ENCODE measurements around the gene VWA8. TPM values are rescaled to one million over a fixed set of nuclear protein-coding genes. Genes with fewer than 3 reads are reported as not detected.

The VWA8 gene
- total RNA-seq, 2 experiments from 2014 or later, result 14.9 to 17.4 TPM

GRCh38 chr13:41597348-41598041, 363.4 kb downstream of the VWA8 start:
- CTCF ChIA-PET, result no interaction called here
- H3K4me1 Mint-ChIP-seq, result peaks cover 7% of the 10 kb centered on the region
- peaks cover 9% of the 10 kb centered on the region for H3K36me3 Mint-ChIP-seq
- H3K27ac Mint-ChIP-seq, result no peak overlapping the region
- H3K9me3 Mint-ChIP-seq (ENCODE audit: low read depth), result no peaks in the 10 kb centered on the region
- DNase-seq, result no peak
- H3K4me3 Mint-ChIP-seq, result no peak overlapping the region
- no peaks in the 10 kb centered on the region for H3K27me3 Mint-ChIP-seq
- ATAC-seq, result no peak

- no peak overlapping the region for H3K27ac Mint-ChIP-seq
Observed at GRCh38 chr13:41596190-41596589, 364.7 kb downstream of the VWA8 start.

GRCh38 chr13:41595298-41595697, 365.6 kb downstream of the VWA8 start:
- peaks cover 8% of the 10 kb centered on the region for H3K4me1 Mint-ChIP-seq
- H3K9me3 Mint-ChIP-seq (ENCODE audit: low read depth), result no peaks in the 10 kb centered on the region
- DNase-seq (no peak), ATAC-seq (no peak)
- H3K27me3 Mint-ChIP-seq, result no peaks in the 10 kb centered on the region
- no peak overlapping the region for H3K4me3 Mint-ChIP-seq
- CTCF ChIA-PET, result no interaction called here
- no peak overlapping the region for H3K27ac Mint-ChIP-seq
- peaks cover 8% of the 10 kb centered on the region for H3K36me3 Mint-ChIP-seq

More at GRCh38 chr13:41596190-41596589, 364.7 kb downstream of the VWA8 start:
- H3K4me1 Mint-ChIP-seq, result peaks cover 7% of the 10 kb centered on the region
- no peak overlapping the region for H3K4me3 Mint-ChIP-seq
- no peaks in the 10 kb centered on the region for H3K27me3 Mint-ChIP-seq
- peaks cover 8% of the 10 kb centered on the region for H3K36me3 Mint-ChIP-seq
- CTCF ChIA-PET, result interaction anchor here (0.9 kb wide), 1 partner anchor 138 kb away, joined by 3 read pairs; no protein-coding TSS in a partner anchor
- H3K9me3 Mint-ChIP-seq (ENCODE audit: low read depth), result no peaks in the 10 kb centered on the region
- ATAC-seq (no peak), DNase-seq (no peak)

- no peak for DNase-seq
- peaks cover 19% of the 10 kb centered on the region for H3K36me3 Mint-ChIP-seq
Observed at GRCh38 chr13:41590643-41591042, 370.3 kb downstream of the VWA8 start.

GRCh38 chr13:41590122-41590521, 370.8 kb downstream of the VWA8 start:
- Mint-ChIP-seq H3K27me3 (no peaks in the 10 kb centered on the region), H3K4me1 (peaks cover 11% of the 10 kb centered on the region), H3K9me3 (ENCODE audit: low read depth) (no peaks in the 10 kb centered on the region), H3K4me3 (no peak overlapping the region), H3K36me3 (peaks cover 19% of the 10 kb centered on the region), H3K27ac (no peak overlapping the region)
- ATAC-seq, result no peak
- CTCF ChIA-PET, result no interaction called here
- no peak for DNase-seq

More at GRCh38 chr13:41590643-41591042, 370.3 kb downstream of the VWA8 start:
- Mint-ChIP-seq H3K27ac (no peak overlapping the region), H3K4me1 (peaks cover 11% of the 10 kb centered on the region), H3K27me3 (no peaks in the 10 kb centered on the region), H3K9me3 (ENCODE audit: low read depth) (no peaks in the 10 kb centered on the region), H3K4me3 (no peak overlapping the region)
- CTCF ChIA-PET, result no interaction called here
- no peak for ATAC-seq

GRCh38 chr13:41589434-41589833, 371.5 kb downstream of the VWA8 start:
- CTCF ChIA-PET, result interaction anchor here (1.0 to 1.7 kb wide), 2 partner anchors 130 to 326 kb away, joined by 3 read pairs; partner anchors contain the start of gene MTRF1
- Mint-ChIP-seq H3K4me1 (peaks cover 11% of the 10 kb centered on the region), H3K27ac (no peak overlapping the region)

GRCh38 chr13:41588899-41589298, 372.0 kb downstream of the VWA8 start:
- Mint-ChIP-seq H3K36me3 (peaks cover 21% of the 10 kb centered on the region), H3K27me3 (no peaks in the 10 kb centered on the region), H3K4me3 (no peak overlapping the region), H3K4me1 (peaks cover 11% of the 10 kb centered on the region), H3K9me3 (ENCODE audit: low read depth) (no peaks in the 10 kb centered on the region), H3K27ac (peak overlapping the region; percentile 11)
- CTCF ChIA-PET, result interaction anchor here (1.0 to 1.7 kb wide), 2 partner anchors 130 to 326 kb away, joined by 3 read pairs; partner anchors contain the start of gene MTRF1
- DNase-seq, result peak; percentile 45
- ATAC-seq, result peak; percentile 23

More at GRCh38 chr13:41589434-41589833, 371.5 kb downstream of the VWA8 start:
- no peak for ATAC-seq
- Mint-ChIP-seq H3K36me3 (peaks cover 21% of the 10 kb centered on the region), H3K4me3 (no peak overlapping the region), H3K27me3 (no peaks in the 10 kb centered on the region), H3K9me3 (ENCODE audit: low read depth) (no peaks in the 10 kb centered on the region)
- DNase-seq, result no peak

- H3K9me3 Mint-ChIP-seq (ENCODE audit: low read depth), result no peaks in the 10 kb centered on the region
- no peak overlapping the region for H3K27ac Mint-ChIP-seq
- H3K4me1 Mint-ChIP-seq, result peaks cover 11% of the 10 kb centered on the region
- no peaks in the 10 kb centered on the region for H3K27me3 Mint-ChIP-seq
- DNase-seq (no peak), ATAC-seq (no peak)
- CTCF ChIA-PET, result interaction anchor here (0.7 to 1.7 kb wide), 3 partner anchors 129 to 614 kb away, joined by 3 read pairs; partner anchors contain the start of gene MTRF1
- no peak overlapping the region for H3K4me3 Mint-ChIP-seq
- H3K36me3 Mint-ChIP-seq, result peaks cover 21% of the 10 kb centered on the region
Observed at GRCh38 chr13:41588448-41588847, 372.5 kb downstream of the VWA8 start.

- peaks cover 24% of the 10 kb centered on the region for H3K36me3 Mint-ChIP-seq
- H3K27ac Mint-ChIP-seq, result no peak overlapping the region
- H3K27me3 Mint-ChIP-seq, result no peaks in the 10 kb centered on the region
- H3K9me3 Mint-ChIP-seq (ENCODE audit: low read depth), result no peaks in the 10 kb centered on the region
- ATAC-seq, result no peak
- H3K4me3 Mint-ChIP-seq, result no peak overlapping the region
- DNase-seq, result no peak
- CTCF ChIA-PET, result interaction anchor here (1.7 kb wide), 1 partner anchor 325 kb away, joined by 3 read pairs; the partner anchor contains the start of gene MTRF1
- H3K4me1 Mint-ChIP-seq, result peaks cover 11% of the 10 kb centered on the region
Observed at GRCh38 chr13:41587490-41587889, 373.4 kb downstream of the VWA8 start.

- Mint-ChIP-seq H3K9me3 (ENCODE audit: low read depth) (no peaks in the 10 kb centered on the region), H3K27me3 (no peaks in the 10 kb centered on the region), H3K4me3 (no peak overlapping the region), H3K27ac (no peak overlapping the region), H3K36me3 (peaks cover 22% of the 10 kb centered on the region), H3K4me1 (peaks cover 11% of the 10 kb centered on the region)
- CTCF ChIA-PET, result no interaction called here
- DNase-seq (no peak), ATAC-seq (no peak)
Observed at GRCh38 chr13:41586216-41586615, 374.7 kb downstream of the VWA8 start.

- no peaks in the 10 kb centered on the region for H3K9me3 Mint-ChIP-seq (ENCODE audit: low read depth)
- H3K36me3 Mint-ChIP-seq, result peaks cover 10% of the 10 kb centered on the region
- peaks cover 6% of the 10 kb centered on the region for H3K4me1 Mint-ChIP-seq
- H3K27me3 Mint-ChIP-seq, result no peaks in the 10 kb centered on the region
- H3K4me3 Mint-ChIP-seq, result no peak overlapping the region
- no peak for ATAC-seq
- no peak overlapping the region for H3K27ac Mint-ChIP-seq
- CTCF ChIA-PET, result no interaction called here
- no peak for DNase-seq
Observed at GRCh38 chr13:41582027-41582463, 378.9 kb downstream of the VWA8 start.

- CTCF ChIA-PET, result no interaction called here
- Mint-ChIP-seq H3K4me3 (no peak overlapping the region), H3K27me3 (no peaks in the 10 kb centered on the region), H3K27ac (no peak overlapping the region), H3K36me3 (peaks cover 9% of the 10 kb centered on the region), H3K4me1 (peaks cover 9% of the 10 kb centered on the region), H3K9me3 (ENCODE audit: low read depth) (no peaks in the 10 kb centered on the region)
- DNase-seq (no peak), ATAC-seq (no peak)
Observed at GRCh38 chr13:41580345-41580744, 380.6 kb downstream of the VWA8 start.

GRCh38 chr13:41579881-41580280, 381.0 kb downstream of the VWA8 start:
- ATAC-seq, result no peak
- no peak for DNase-seq
- no peaks in the 10 kb centered on the region for H3K9me3 Mint-ChIP-seq (ENCODE audit: low read depth)
- CTCF ChIA-PET, result no interaction called here
- H3K36me3 Mint-ChIP-seq, result peaks cover 14% of the 10 kb centered on the region
- no peak overlapping the region for H3K4me3 Mint-ChIP-seq
- H3K27me3 Mint-ChIP-seq, result no peaks in the 10 kb centered on the region
- no peak overlapping the region for H3K27ac Mint-ChIP-seq
- peaks cover 9% of the 10 kb centered on the region for H3K4me1 Mint-ChIP-seq

- Mint-ChIP-seq H3K27me3 (no peaks in the 10 kb centered on the region), H3K4me1 (peaks cover 9% of the 10 kb centered on the region)
- DNase-seq, result no peak
Observed at GRCh38 chr13:41579168-41579567, 381.7 kb downstream of the VWA8 start.

More at GRCh38 chr13:41579168-41579567, 381.7 kb downstream of the VWA8 start:
- no peaks in the 10 kb centered on the region for H3K9me3 Mint-ChIP-seq (ENCODE audit: low read depth)
- peaks cover 19% of the 10 kb centered on the region for H3K36me3 Mint-ChIP-seq
- H3K4me3 Mint-ChIP-seq, result no peak overlapping the region
- no peak for ATAC-seq
- CTCF ChIA-PET, result no interaction called here
- no peak overlapping the region for H3K27ac Mint-ChIP-seq

All from activated CD8-positive, alpha-beta memory T cell treated with anti-CD3 and anti-CD28 coated beads, Interleukin-2, amount 10 ng/mL, durations not matched to agents 7 days and 5 days (primary cell).